WTC11 (cell line): ENCODE measurements around the gene DNTT. TPM values are rescaled to one million over a fixed set of nuclear protein-coding genes. Genes with fewer than 3 reads are reported as not detected.
A peak's percentile ranks its signal among the peaks of the same experiment; 100 is the strongest.

ENCODE experiments used
- ATAC-seq: fragments of 200-7000 bp; cut with Tn5 transposase; 2 replicates; pipeline ENCODE4 v1.10.0; 2021; ENCODE audit warnings: mild to moderate bottlenecking, moderate library complexity
- CTCF ChIA-PET: fragments of 300-600 bp; sonication (Branson Sonifier 250); formaldehyde crosslinking; loops from one replicate; lab custom pipeline; 2021; ENCODE audit warnings: antibody characterized with exemption; lab: Charles Lee
- POLR2A ChIA-PET: fragments of 350-600 bp; sonication (Branson Sonifier 250); formaldehyde crosslinking; loops from one replicate; lab custom pipeline; 2021; ENCODE audit warnings: antibody characterized with exemption; lab: Charles Lee
- DNase-seq: peaks from one replicate; pipeline ENCODE4 v3.0.0; 2021; ENCODE audit warnings: low spot score
- H3K27ac Mint-ChIP-seq: 2 replicates; pipeline ENCODE4 v1.8.0; 2021; ENCODE audit warnings: mixed read lengths
- H3K27me3 Mint-ChIP-seq: 2 replicates; pipeline ENCODE4 v1.8.0; 2021; ENCODE audit warnings: low read depth, mild to moderate bottlenecking, moderate library complexity, mixed read lengths
- H3K36me3 Mint-ChIP-seq: 2 replicates; pipeline ENCODE4 v1.8.0; 2021; ENCODE audit warnings: mixed read lengths
- H3K4me1 Mint-ChIP-seq: 2 replicates; pipeline ENCODE4 v1.8.0; 2022; ENCODE audit warnings: mixed read lengths
- H3K4me3 Mint-ChIP-seq: 2 replicates; pipeline ENCODE4 v1.8.0; 2021; ENCODE audit warnings: mild to moderate bottlenecking, moderate library complexity, mixed read lengths
- H3K9me3 Mint-ChIP-seq: 2 replicates; pipeline ENCODE4 v1.8.0; 2021; ENCODE audit warnings: mixed read lengths
- CBFB ChIP-seq: sonication (generic); formaldehyde crosslinking; IDR thresholded peaks from 2 replicates; pipeline ENCODE4 v1.8.1; 2022; ENCODE audit warnings: mild to moderate bottlenecking, low read depth, missing genetic modification reagents
- CREB1 ChIP-seq: sonication (generic); formaldehyde crosslinking; IDR thresholded peaks from 2 replicates; pipeline ENCODE4 v1.8.0; 2023; ENCODE audit warnings: mild to moderate bottlenecking, missing genetic modification reagents
- ESRRA ChIP-seq: sonication (generic); formaldehyde crosslinking; IDR thresholded peaks from 2 replicates; pipeline ENCODE4 v1.8.1; 2022; ENCODE audit warnings: mild to moderate bottlenecking, missing genetic modification reagents, borderline replicate concordance
- FOXP1 ChIP-seq: sonication (generic); formaldehyde crosslinking; IDR thresholded peaks from 2 replicates; pipeline ENCODE4 v1.8.0; 2022; ENCODE audit warnings: missing genetic modification reagents, mild to moderate bottlenecking, moderate library complexity, borderline replicate concordance
- NFATC4 ChIP-seq: fragments of 250-450 bp; sonication (Bioruptor Pico); IDR thresholded peaks from 2 replicates; pipeline ENCODE4 v1.9.0; 2021; ENCODE audit warnings: mild to moderate bottlenecking
- SMAD3 ChIP-seq: sonication (generic); formaldehyde crosslinking; IDR thresholded peaks from 2 replicates; pipeline ENCODE4 v1.8.0; 2022; ENCODE audit warnings: missing genetic modification reagents, mild to moderate bottlenecking, borderline replicate concordance
- TP53 ChIP-seq: sonication (generic); formaldehyde crosslinking; IDR thresholded peaks from 2 replicates; pipeline ENCODE4 v1.8.1; 2023; ENCODE audit warnings: mild to moderate bottlenecking, missing genetic modification reagents
- ZNF121 ChIP-seq: sonication (generic); formaldehyde crosslinking; IDR thresholded peaks from 2 replicates; pipeline ENCODE4 v1.8.0; 2023; ENCODE audit warnings: missing genetic modification reagents
- ZNF416 ChIP-seq: fragments of 250-450 bp; sonication (Bioruptor Pico); IDR thresholded peaks from 2 replicates; pipeline ENCODE4 v1.9.0; 2021; ENCODE audit warnings: mild to moderate bottlenecking, inconsistent platforms
- total RNA-seq: library from RNA; stranded (reverse); gene quantifications from 3 replicates; pipeline ENCODE4 v1.2.3, GENCODE V29; 2021
- TF ChIP-seq, protein P1 (sequence below): sonication (generic); formaldehyde crosslinking; conservative IDR thresholded peaks from 2 replicates; pipeline ENCODE4 v1.8.1; 2023; ENCODE audit warnings: mild to moderate bottlenecking, low read depth, missing genetic modification reagents, moderate library complexity
- TF ChIP-seq, protein P2 (sequence below): fragments of 200-600 bp; IDR thresholded peaks from 2 replicates; pipeline ENCODE4 v1.8.0; 2022; ENCODE audit warnings: antibody characterized with exemption
- TF ChIP-seq, protein P3 (sequence below): sonication (generic); formaldehyde crosslinking; IDR thresholded peaks from 2 replicates; pipeline ENCODE4 v1.8.0; 2022; ENCODE audit warnings: mild to moderate bottlenecking, missing genetic modification reagents
- TF ChIP-seq, protein P4 (sequence below): sonication (generic); formaldehyde crosslinking; IDR thresholded peaks from 2 replicates; pipeline ENCODE4 v1.8.1; 2022; ENCODE audit warnings: missing genetic modification reagents, borderline replicate concordance
- TF ChIP-seq, protein P5 (sequence below): fragments of 250-450 bp; sonication (Bioruptor Pico); conservative IDR thresholded peaks from 2 replicates; pipeline ENCODE4 v1.9.0; 2021; ENCODE audit warnings: mild to moderate bottlenecking
- TF ChIP-seq, protein P6 (sequence below): sonication (generic); formaldehyde crosslinking; IDR thresholded peaks from 2 replicates; pipeline ENCODE4 v1.8.0; 2022; ENCODE audit warnings: mild to moderate bottlenecking, missing genetic modification reagents
- TF ChIP-seq, protein P7 (sequence below): sonication (generic); formaldehyde crosslinking; IDR thresholded peaks from 2 replicates; pipeline ENCODE4 v1.8.0; 2023; ENCODE audit warnings: missing genetic modification reagents

DNTT gene
- total RNA-seq, 1 experiment from 2014 or later = not detected

DNA sequence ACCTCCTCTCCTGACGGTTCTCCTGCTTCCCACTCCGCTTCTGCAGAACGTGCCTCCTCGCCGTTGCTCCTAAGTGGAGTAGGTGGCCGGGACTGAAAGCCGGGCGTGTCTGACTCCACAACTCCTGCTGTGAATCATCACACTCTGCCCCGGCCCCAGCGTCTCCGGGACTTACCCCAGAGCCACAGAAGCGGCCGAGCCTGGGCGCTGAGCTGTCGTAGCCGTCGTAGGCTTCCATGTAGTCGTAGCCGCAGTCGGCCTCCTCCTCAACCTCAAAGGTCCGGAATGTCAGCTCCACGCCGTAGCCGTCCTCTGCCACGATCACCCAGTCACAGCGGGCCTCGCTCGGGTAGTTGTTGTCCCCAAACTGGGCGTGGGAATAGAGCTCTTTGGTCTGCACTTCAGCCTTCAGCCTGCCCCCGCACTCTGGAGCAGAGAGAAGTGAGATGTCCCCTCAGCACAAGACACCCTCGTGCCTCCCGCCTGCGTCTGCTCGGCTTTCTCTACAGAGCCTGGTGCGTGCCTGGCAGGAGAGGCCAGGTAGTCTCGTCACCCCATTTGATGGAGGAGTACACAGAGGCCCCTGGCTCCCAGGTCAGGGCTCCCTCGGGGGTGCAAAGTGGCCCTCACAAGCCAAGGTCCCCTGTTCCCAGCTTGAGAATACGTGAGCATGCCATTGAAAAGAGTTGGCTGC, 65.8 kb downstream of the DNTT start:
- Mint-ChIP-seq H3K4me3 (no peak overlapping the region), H3K27me3 (peaks cover 6% of the 10 kb centered on the region), H3K4me1 (peaks cover 14% of the 10 kb centered on the region), H3K9me3 (no peaks in the 10 kb centered on the region), H3K36me3 (no peaks in the 10 kb centered on the region), H3K27ac (no peak overlapping the region)
- POLR2A ChIA-PET = no interaction called here
- TF ChIP-seq CBFB (CRISPR knock-in tag) (peak; percentile 27; the same call in 1 of the 2 replicates), ESRRA (CRISPR knock-in tag) (0 out of 2 replicates have a peak, but pooled peaks have one; percentile 40), FOXP1 (CRISPR knock-in tag) (no peak)
- TF ChIP-seq, protein P1, sequence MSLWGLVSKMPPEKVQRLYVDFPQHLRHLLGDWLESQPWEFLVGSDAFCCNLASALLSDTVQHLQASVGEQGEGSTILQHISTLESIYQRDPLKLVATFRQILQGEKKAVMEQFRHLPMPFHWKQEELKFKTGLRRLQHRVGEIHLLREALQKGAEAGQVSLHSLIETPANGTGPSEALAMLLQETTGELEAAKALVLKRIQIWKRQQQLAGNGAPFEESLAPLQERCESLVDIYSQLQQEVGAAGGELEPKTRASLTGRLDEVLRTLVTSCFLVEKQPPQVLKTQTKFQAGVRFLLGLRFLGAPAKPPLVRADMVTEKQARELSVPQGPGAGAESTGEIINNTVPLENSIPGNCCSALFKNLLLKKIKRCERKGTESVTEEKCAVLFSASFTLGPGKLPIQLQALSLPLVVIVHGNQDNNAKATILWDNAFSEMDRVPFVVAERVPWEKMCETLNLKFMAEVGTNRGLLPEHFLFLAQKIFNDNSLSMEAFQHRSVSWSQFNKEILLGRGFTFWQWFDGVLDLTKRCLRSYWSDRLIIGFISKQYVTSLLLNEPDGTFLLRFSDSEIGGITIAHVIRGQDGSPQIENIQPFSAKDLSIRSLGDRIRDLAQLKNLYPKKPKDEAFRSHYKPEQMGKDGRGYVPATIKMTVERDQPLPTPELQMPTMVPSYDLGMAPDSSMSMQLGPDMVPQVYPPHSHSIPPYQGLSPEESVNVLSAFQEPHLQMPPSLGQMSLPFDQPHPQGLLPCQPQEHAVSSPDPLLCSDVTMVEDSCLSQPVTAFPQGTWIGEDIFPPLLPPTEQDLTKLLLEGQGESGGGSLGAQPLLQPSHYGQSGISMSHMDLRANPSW (CRISPR knock-in tag) = no peak
- CTCF ChIA-PET = interaction anchor here (0.5 to 7.0 kb wide), 39 partner anchors 8 to 676 kb away, joined by 3 to 240 read pairs (median 6); partner anchors contain the start of genes OPALIN, TCTN3 and TLL2
- ATAC-seq (peak; percentile 6), DNase-seq (no peak)

DNA sequence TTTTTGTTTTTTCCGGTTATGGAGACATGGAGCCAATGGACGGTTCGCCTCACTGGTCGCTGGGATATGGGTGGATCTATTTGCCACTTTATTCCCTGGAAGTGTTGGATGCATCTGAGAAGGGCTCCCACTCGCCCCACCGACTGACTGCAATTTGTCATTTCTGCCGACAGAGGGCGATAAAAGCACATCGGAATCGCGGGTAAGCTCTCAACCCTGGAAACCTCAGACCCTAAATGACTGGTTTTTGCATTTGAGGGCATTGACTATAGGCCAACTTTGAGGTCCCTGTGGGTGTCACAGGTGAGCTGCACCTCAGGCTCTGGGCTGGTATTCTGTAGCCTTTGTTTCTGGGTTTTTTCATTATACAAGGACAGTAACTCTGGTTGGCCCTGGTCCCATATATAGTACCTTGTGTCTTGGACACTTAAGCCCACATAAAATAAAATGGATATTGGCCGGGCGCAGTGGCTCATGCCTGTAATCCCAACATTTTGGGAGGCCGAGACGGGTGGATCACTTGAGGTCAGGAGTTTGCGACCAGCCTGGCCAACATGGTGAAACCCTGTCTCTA, 66.4 kb downstream of the DNTT start:
- ChIA-PET POLR2A (interaction anchor here (0.5 kb wide), 1 partner anchor 63 kb away, joined by 6 read pairs; no protein-coding TSS in a partner anchor), CTCF (interaction anchor here (0.6 to 7.0 kb wide), 49 partner anchors 9 to 677 kb away, joined by 3 to 240 read pairs (median 5); partner anchors contain the start of genes OPALIN, TCTN3 and TLL2)
- Mint-ChIP-seq H3K27ac (no peak overlapping the region), H3K4me3 (no peak overlapping the region), H3K27me3 (peaks cover 7% of the 10 kb centered on the region), H3K9me3 (no peaks in the 10 kb centered on the region), H3K36me3 (no peaks in the 10 kb centered on the region), H3K4me1 (peaks cover 17% of the 10 kb centered on the region)
- TF ChIP-seq CREB1 (CRISPR knock-in tag) = no peak
- TF ChIP-seq, protein P2, sequence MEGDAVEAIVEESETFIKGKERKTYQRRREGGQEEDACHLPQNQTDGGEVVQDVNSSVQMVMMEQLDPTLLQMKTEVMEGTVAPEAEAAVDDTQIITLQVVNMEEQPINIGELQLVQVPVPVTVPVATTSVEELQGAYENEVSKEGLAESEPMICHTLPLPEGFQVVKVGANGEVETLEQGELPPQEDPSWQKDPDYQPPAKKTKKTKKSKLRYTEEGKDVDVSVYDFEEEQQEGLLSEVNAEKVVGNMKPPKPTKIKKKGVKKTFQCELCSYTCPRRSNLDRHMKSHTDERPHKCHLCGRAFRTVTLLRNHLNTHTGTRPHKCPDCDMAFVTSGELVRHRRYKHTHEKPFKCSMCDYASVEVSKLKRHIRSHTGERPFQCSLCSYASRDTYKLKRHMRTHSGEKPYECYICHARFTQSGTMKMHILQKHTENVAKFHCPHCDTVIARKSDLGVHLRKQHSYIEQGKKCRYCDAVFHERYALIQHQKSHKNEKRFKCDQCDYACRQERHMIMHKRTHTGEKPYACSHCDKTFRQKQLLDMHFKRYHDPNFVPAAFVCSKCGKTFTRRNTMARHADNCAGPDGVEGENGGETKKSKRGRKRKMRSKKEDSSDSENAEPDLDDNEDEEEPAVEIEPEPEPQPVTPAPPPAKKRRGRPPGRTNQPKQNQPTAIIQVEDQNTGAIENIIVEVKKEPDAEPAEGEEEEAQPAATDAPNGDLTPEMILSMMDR = peak; percentile 94
- ATAC-seq = peak; percentile 64
- DNase-seq = peak; percentile 81

DNA sequence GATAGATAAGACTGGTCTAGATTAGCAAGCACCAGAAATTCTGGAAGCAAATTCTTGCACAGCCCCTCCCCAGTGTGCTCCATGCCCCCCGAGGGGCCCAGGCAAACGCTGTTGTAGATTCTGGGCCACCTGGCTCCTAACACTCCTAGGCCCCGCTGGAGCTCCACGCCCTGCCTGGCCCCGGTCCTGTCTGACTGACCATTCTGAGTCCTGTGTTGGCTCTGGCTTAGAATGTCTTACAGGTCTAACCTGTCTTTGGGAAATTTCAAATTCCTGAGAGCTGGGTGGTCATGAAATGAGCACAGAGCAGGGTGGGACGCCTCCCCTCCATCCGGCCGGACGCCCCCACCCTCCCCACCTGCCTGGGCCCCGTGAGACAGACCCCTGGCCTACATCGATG, 67.1 kb downstream of the DNTT start:
- no peak for ATAC-seq
- ChIA-PET POLR2A (interaction anchor here (0.5 kb wide), 1 partner anchor 64 kb away, joined by 6 read pairs; no protein-coding TSS in a partner anchor), CTCF (interaction anchor here (0.7 to 7.0 kb wide), 36 partner anchors 9 to 654 kb away, joined by 3 to 240 read pairs (median 6); partner anchors contain the start of genes OPALIN and TLL2)
- Mint-ChIP-seq H3K9me3 (no peaks in the 10 kb centered on the region), H3K4me1 (peaks cover 19% of the 10 kb centered on the region), H3K36me3 (no peaks in the 10 kb centered on the region), H3K27ac (no peak overlapping the region), H3K4me3 (no peak overlapping the region), H3K27me3 (peaks cover 7% of the 10 kb centered on the region)
- DNase-seq = no peak
- no peak for TF ChIP-seq ZNF121
- TF ChIP-seq ZNF416 (CRISPR knock-in tag) = no peak
- TF ChIP-seq, protein P3, sequence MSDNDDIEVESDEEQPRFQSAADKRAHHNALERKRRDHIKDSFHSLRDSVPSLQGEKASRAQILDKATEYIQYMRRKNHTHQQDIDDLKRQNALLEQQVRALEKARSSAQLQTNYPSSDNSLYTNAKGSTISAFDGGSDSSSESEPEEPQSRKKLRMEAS = no peak
- TF ChIP-seq, protein P4, sequence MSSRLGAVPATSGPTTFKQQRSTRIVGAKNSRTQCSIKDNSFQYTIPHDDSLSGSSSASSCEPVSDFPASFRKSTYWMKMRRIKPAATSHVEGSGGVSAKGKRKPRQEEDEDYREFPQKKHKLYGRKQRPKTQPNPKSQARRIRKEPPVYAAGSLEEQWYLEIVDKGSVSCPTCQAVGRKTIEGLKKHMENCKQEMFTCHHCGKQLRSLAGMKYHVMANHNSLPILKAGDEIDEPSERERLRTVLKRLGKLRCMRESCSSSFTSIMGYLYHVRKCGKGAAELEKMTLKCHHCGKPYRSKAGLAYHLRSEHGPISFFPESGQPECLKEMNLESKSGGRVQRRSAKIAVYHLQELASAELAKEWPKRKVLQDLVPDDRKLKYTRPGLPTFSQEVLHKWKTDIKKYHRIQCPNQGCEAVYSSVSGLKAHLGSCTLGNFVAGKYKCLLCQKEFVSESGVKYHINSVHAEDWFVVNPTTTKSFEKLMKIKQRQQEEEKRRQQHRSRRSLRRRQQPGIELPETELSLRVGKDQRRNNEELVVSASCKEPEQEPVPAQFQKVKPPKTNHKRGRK = no peak
- TF ChIP-seq CREB1 (CRISPR knock-in tag) = no peak
- TF ChIP-seq, protein P5, sequence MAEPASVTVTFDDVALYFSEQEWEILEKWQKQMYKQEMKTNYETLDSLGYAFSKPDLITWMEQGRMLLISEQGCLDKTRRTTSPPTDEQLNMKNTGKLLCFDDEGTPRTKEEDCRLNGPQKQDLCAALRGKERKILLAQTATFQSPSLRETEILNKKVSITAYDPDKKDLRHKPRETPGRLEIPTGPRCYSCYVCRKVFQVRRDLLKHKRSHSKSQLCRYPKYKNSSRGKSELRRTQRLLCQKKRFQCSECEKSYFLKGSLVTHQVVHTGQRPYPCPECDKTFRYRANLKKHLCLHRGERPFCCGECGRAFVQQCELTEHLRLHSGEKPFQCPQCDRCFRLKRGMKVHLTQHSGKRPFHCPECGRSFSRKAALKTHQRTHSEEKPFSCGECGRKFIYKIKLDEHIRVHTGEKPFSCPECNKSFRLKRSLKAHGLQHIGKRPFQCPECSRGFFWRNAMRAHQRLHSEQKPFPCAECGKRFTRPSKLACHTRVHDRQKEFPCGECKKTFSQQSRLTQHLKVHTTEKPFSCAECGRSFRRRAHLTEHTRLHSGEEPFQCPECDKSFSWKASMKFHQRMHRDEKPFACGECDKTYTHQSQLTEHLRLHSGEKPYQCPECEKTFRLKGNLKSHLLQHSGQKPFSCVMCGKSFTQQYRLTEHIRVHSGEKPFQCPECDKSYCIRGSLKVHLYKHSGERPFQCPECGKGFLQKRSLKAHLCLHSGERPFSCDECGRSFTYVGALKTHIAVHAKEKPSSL (CRISPR knock-in tag) = no peak
- TF ChIP-seq TP53 (CRISPR knock-in tag) = no peak
- TF ChIP-seq, protein P6, sequence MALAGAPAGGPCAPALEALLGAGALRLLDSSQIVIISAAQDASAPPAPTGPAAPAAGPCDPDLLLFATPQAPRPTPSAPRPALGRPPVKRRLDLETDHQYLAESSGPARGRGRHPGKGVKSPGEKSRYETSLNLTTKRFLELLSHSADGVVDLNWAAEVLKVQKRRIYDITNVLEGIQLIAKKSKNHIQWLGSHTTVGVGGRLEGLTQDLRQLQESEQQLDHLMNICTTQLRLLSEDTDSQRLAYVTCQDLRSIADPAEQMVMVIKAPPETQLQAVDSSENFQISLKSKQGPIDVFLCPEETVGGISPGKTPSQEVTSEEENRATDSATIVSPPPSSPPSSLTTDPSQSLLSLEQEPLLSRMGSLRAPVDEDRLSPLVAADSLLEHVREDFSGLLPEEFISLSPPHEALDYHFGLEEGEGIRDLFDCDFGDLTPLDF = no peak
- TF ChIP-seq, protein P7, sequence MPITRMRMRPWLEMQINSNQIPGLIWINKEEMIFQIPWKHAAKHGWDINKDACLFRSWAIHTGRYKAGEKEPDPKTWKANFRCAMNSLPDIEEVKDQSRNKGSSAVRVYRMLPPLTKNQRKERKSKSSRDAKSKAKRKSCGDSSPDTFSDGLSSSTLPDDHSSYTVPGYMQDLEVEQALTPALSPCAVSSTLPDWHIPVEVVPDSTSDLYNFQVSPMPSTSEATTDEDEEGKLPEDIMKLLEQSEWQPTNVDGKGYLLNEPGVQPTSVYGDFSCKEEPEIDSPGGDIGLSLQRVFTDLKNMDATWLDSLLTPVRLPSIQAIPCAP (CRISPR knock-in tag) = no peak
- no peak for TF ChIP-seq SMAD3 (CRISPR knock-in tag)
- TF ChIP-seq NFATC4 (CRISPR knock-in tag) = no peak
